GM12875 (cell line): Measurements from ENCODE around the gene FMNL2.

Source experiments
- H3K4me3 ChIP-seq: one replicate; pipeline ENCODE4 v1.5.1; 2011; ENCODE audit warnings: low read depth, low read length, control low read depth
- TF ChIP-seq, protein P1 (sequence below): IDR thresholded peaks from 2 replicates; pipeline ENCODE4 v1.5.1; 2011; ENCODE audit warnings: low read depth, mild to moderate bottlenecking, control low read depth, inconsistent platforms, low read length, moderate library complexity, borderline replicate concordance; ENCODE audit not compliant: insufficient read depth

The FMNL2 gene

GRCh38 chr2:152600697-152601096 is 265.7 kb downstream of the FMNL2 start:
- no peak overlapping the region for H3K4me3 ChIP-seq
- TF ChIP-seq, protein P1, sequence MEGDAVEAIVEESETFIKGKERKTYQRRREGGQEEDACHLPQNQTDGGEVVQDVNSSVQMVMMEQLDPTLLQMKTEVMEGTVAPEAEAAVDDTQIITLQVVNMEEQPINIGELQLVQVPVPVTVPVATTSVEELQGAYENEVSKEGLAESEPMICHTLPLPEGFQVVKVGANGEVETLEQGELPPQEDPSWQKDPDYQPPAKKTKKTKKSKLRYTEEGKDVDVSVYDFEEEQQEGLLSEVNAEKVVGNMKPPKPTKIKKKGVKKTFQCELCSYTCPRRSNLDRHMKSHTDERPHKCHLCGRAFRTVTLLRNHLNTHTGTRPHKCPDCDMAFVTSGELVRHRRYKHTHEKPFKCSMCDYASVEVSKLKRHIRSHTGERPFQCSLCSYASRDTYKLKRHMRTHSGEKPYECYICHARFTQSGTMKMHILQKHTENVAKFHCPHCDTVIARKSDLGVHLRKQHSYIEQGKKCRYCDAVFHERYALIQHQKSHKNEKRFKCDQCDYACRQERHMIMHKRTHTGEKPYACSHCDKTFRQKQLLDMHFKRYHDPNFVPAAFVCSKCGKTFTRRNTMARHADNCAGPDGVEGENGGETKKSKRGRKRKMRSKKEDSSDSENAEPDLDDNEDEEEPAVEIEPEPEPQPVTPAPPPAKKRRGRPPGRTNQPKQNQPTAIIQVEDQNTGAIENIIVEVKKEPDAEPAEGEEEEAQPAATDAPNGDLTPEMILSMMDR = no peak

- TF ChIP-seq, protein P1 = no peak
- no peak overlapping the region for H3K4me3 ChIP-seq
These were observed 267.8 kb downstream of the FMNL2 start for GRCh38 chr2:152602750-152603149.

- TF ChIP-seq, protein P1 = no peak
- no peak overlapping the region for H3K4me3 ChIP-seq
These were observed 268.2 kb downstream of the FMNL2 start for GRCh38 chr2:152603166-152603565.

DNA sequence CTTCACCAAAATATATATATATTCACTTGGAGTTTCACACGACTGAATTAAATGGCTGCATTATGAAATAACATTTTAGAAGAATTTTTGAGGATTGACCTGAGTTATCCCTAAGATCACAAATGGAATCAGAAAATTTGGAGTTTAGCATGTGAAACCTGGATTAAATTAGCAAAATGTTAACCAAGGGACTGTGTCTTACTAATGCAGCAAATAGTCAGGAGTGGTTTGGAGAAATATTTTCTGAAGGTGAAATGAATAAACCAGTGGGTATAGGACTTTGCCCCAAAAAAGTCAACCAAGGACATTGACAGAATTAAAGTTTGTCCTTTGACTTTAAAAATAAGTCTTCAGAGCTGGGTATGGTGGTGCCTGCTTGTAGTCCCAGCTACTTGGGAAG is 271.1 kb downstream of the FMNL2 start:
- TF ChIP-seq, protein P1 = no peak
- H3K4me3 ChIP-seq = no peak overlapping the region

GRCh38 chr2:152606941-152607340 is 272.0 kb downstream of the FMNL2 start:
- H3K4me3 ChIP-seq = no peak overlapping the region
- TF ChIP-seq, protein P1 = no peak

DNA sequence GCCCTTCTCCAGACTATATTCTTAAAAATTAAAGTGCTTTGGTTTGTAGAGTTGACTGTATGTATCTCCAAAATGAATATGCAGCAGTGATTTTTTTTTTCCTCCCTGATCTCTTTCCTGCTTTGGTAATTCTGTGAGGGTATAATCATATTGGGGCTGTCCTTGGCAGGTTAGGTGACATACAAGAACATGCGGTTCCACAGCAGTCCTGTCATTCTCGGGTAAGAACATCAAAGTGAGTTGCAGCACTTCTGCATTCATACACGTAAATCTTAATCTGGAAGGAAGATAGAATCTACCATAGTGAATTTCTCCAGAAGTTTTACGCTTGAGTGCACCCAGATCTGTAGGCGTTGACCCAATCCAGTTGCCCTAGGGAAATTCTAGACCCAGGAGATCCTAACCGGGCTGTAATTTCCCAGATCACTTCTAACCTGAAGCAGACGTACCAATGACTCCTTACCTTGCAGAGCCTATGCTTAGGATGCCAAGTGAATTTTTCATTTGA is 272.9 kb downstream of the FMNL2 start:
- H3K4me3 ChIP-seq = no peak overlapping the region
- TF ChIP-seq, protein P1 = no peak

DNA sequence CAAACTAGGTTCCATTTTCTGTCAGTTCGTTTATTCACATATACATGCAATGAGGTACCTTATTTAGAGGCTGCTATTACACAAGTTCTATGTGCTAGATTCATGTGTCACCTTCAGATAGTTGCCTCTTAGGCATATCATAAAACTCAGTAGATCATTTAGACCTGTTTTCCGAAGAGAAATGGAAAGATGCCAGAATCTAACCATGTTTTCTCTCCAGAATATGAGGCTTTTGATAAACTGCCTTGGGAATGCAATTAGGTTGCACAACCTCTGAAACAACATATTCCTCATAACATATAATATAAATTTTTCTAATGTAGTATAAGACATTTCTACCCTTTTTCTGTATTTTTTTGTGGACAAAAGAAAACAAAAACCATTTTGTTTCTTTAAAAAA is 274.2 kb downstream of the FMNL2 start:
- H3K4me3 ChIP-seq = no peak overlapping the region
- TF ChIP-seq, protein P1 = no peak
